ENCODE measurements around the gene SNIP1. TPM values are rescaled to one million over a fixed set of nuclear protein-coding genes. Genes with fewer than 3 reads are reported as not detected.
"Not testable (repeated sequence)": the region's sequence is repeated elsewhere in the genome, so short reads cannot be mapped to it uniquely, and the experiment has no call there.

Gene SNIP1
- total and polyA plus RNA-seq, 10 of the 15 experiments (the other 5 are each of a cell fraction or from before 2014, with no cell fraction given), result 2.7 to 22.4 (median 10.1) TPM

DNA sequence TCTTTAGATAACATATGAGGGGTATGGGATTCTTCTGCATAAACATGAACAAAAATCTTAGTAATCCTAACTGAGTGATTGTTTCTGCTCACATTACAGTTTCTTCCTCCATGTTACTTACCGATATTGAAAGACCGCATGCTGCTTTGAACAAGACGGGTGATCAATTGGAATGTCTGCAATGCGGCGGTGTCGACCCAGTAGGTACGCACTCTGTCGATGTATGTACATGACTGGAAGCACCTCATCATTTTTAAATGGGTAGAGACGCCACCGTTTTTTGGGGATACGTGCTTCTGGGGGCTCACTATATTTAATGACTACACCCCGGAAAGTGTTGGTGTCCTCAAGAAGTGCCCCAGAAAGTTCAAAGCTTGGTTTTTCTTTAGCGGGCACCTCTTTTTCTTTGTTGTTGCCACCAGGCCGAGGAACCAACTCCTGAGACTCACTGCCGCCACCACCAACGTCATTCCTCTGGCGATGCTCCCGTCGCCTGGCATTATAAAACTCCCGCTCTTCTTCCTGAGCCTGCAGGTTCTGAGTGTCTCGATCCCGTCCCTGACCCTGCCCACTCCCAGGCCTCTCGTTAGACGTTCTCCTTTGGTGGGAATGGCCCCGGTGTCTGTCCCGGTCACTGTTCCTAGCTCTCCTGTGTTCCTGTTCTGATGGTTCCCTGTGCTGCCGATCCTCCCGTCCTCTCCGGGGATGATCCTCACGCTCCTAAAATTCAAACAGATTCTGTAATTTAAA lies 13.9 kb downstream of the SNIP1 start:
- no TSS peak for BruUV-seq (replicated peaks)
- 99% methylated on average over 30 of the region's 30 CpGs for WGBS (ENCODE audit: insufficient coverage, insufficient replicate concordance, low lambda C conversion rate, missing lambda C conversion rate)

GRCh38 chr1:37539154-37539553 lies 14.9 kb downstream of the SNIP1 start:
- FAIRE-seq; H3K4me3 ChIP-seq; H3K27me3 ChIP-seq (replicated peaks in 1 of 2; ENCODE audit: control insufficient read depth in 2 of 2, insufficient read depth in 2 of 2, low read length in 1 of 2); H3K9me3 ChIP-seq (replicated peaks; ENCODE audit: control insufficient read depth, insufficient read depth, low read length); H2AFZ ChIP-seq (ENCODE audit: control insufficient read depth, low read depth, low read length); H4K20me1 ChIP-seq (ENCODE audit: control insufficient read depth, insufficient read depth); H3K9ac ChIP-seq (ENCODE audit: control insufficient read depth, insufficient read depth, low read length); CTCF ChIA-PET; RAD21 ChIA-PET (ENCODE audit: unreplicated experiment); H3K79me2 ChIP-seq (ENCODE audit: control insufficient read depth, insufficient read depth, low read length); H3K4me2 ChIP-seq (ENCODE audit: control insufficient read depth, insufficient read depth); H3K4me1 ChIP-seq (ENCODE audit: control insufficient read depth, insufficient read depth, low read length); BruUV-seq (replicated peaks); intact Hi-C loops (cut with micrococcal nuclease; ENCODE audit: unreplicated experiment); in situ Hi-C loops (cut with MboI); H3K27ac ChIP-seq (ENCODE audit: control insufficient read depth, insufficient read depth); ATAC-seq; DNase-seq (ENCODE audit: low read depth, low spot score): not testable (repeated sequence)
- ChIA-PET POLR2A (interaction anchor here (0.5 to 1.1 kb wide), 2 partner anchors 12 to 43 kb away, joined by 3 to 4 read pairs; no protein-coding TSS in a partner anchor), SMC1A (ENCODE audit: uncharacterized antibody, unreplicated experiment) (interaction anchor here (0.7 to 1.1 kb wide), 2 partner anchors 25 to 52 kb away, joined by 3 to 4 read pairs; no protein-coding TSS in a partner anchor)
- H3K36me3 ChIP-seq (ENCODE audit: control insufficient read depth in 2 of 2, insufficient read depth in 2 of 2, low read length in 1 of 2), result peaks cover 1 to 28% of the 10 kb centered on the region in 2 experiments
- 94% methylated on average over 10 of the region's 10 CpGs for WGBS (ENCODE audit: insufficient coverage, insufficient replicate concordance, low lambda C conversion rate, missing lambda C conversion rate)

More for the DNA sequence above, 13.9 kb downstream of the SNIP1 start:
- Histone ChIP-seq H3K4me2 (ENCODE audit: control insufficient read depth, insufficient read depth) (no peak overlapping the region), H3K9me3 (replicated peaks; ENCODE audit: control insufficient read depth, insufficient read depth, low read length) (no peaks in the 10 kb centered on the region), H3K36me3 (ENCODE audit: control insufficient read depth in 2 of 2, insufficient read depth in 2 of 2, low read length in 1 of 2) (peaks cover 7 to 36% of the 10 kb centered on the region in 2 experiments), H4K20me1 (ENCODE audit: control insufficient read depth, insufficient read depth) (no peaks in the 10 kb centered on the region), H3K27me3 (replicated peaks in 1 of 2; ENCODE audit: control insufficient read depth in 2 of 2, insufficient read depth in 2 of 2, low read length in 1 of 2) (no peaks in the 10 kb centered on the region), H3K27ac (ENCODE audit: control insufficient read depth, insufficient read depth) (no peak overlapping the region), H3K4me1 (ENCODE audit: control insufficient read depth, insufficient read depth, low read length) (no peaks in the 10 kb centered on the region), H3K4me3 (no peak overlapping the region), H3K79me2 (ENCODE audit: control insufficient read depth, insufficient read depth, low read length) (no peaks in the 10 kb centered on the region), H3K9ac (ENCODE audit: control insufficient read depth, insufficient read depth, low read length) (no peak overlapping the region), H2AFZ (ENCODE audit: control insufficient read depth, low read depth, low read length) (no peak overlapping the region)
- no peak for TF ChIP-seq MTA3 (IDR thresholded peaks at IDR 0.05; ENCODE audit: borderline replicate concordance, low read length)
- TF ChIP-seq GABPA (IDR thresholded peaks at IDR 0.05; ENCODE audit: low read depth), result no peak
- TF ChIP-seq PML (IDR thresholded peaks at IDR 0.05; ENCODE audit: low read length), result no peak
- TF ChIP-seq CREM (IDR thresholded peaks at IDR 0.05; ENCODE audit: low read depth), result no peak
- no peak for TF ChIP-seq SREBF2 (IDR thresholded peaks at IDR 0.05; ENCODE audit: low read length)
- no peak for TF ChIP-seq SMARCA5 (IDR thresholded peaks at IDR 0.05)
- TF ChIP-seq CTCF (IDR thresholded peaks at IDR 0.05 in 2 of 3, conservative IDR thresholded peaks at IDR 0.05 in 1 of 3; ENCODE audit: control insufficient read depth in 2 of 3, extremely low read depth in 1 of 3, insufficient read depth in 1 of 3, low read depth in 3 of 3, low read length in 3 of 3), result no peak
- no peak for TF ChIP-seq PBX3 (IDR thresholded peaks at IDR 0.05; ENCODE audit: insufficient replicate concordance, low read depth, low read length)
- no peak for TF ChIP-seq SUPT20H (IDR thresholded peaks at IDR 0.05; ENCODE audit: borderline replicate concordance, control insufficient read depth, low read depth, low read length)
- no peak for TF ChIP-seq MYB (IDR thresholded peaks at IDR 0.05; ENCODE audit: borderline replicate concordance, low read depth, low read length)
- TF ChIP-seq HDAC6 (IDR thresholded peaks at IDR 0.05; ENCODE audit: unreplicated experiment), result no peak
- no peak for TF ChIP-seq RFX5 (IDR thresholded peaks at IDR 0.05; ENCODE audit: low read depth, low read length)
- SMC1A ChIA-PET (ENCODE audit: uncharacterized antibody, unreplicated experiment), result no interaction called here
- intact Hi-C loops (cut with micrococcal nuclease; ENCODE audit: unreplicated experiment) (no loop called here), in situ Hi-C loops (cut with MboI) (no loop called here)
- FAIRE-seq (no peak), DNase-seq (ENCODE audit: low read depth, low spot score) (no peak), ATAC-seq (no peak)
- RAD21 ChIA-PET (ENCODE audit: unreplicated experiment), result no interaction called here
- POLR2A ChIA-PET, result interaction anchor here (0.6 to 1.1 kb wide), 2 partner anchors 10 to 44 kb away, joined by 3 read pairs; no protein-coding TSS in a partner anchor
- CTCF ChIA-PET, result no interaction called here
